HUDEP-2 (cell line): ENCODE results near the gene NBPF8.
A peak's percentile ranks its signal among the peaks of the same experiment; 100 is the strongest.
"Not testable (repeated sequence)": the region's sequence is repeated elsewhere in the genome, so short reads cannot be mapped to it uniquely, and the experiment has no call there.

Experiments used
- DNase-seq, 76 experiments: peaks; one replicate each; lab custom pipeline; 2025; ENCODE audit not compliant: unreplicated experiment in 76 of 76; lab: John Stamatoyannopoulos, UW

The NBPF8 gene, protein sequence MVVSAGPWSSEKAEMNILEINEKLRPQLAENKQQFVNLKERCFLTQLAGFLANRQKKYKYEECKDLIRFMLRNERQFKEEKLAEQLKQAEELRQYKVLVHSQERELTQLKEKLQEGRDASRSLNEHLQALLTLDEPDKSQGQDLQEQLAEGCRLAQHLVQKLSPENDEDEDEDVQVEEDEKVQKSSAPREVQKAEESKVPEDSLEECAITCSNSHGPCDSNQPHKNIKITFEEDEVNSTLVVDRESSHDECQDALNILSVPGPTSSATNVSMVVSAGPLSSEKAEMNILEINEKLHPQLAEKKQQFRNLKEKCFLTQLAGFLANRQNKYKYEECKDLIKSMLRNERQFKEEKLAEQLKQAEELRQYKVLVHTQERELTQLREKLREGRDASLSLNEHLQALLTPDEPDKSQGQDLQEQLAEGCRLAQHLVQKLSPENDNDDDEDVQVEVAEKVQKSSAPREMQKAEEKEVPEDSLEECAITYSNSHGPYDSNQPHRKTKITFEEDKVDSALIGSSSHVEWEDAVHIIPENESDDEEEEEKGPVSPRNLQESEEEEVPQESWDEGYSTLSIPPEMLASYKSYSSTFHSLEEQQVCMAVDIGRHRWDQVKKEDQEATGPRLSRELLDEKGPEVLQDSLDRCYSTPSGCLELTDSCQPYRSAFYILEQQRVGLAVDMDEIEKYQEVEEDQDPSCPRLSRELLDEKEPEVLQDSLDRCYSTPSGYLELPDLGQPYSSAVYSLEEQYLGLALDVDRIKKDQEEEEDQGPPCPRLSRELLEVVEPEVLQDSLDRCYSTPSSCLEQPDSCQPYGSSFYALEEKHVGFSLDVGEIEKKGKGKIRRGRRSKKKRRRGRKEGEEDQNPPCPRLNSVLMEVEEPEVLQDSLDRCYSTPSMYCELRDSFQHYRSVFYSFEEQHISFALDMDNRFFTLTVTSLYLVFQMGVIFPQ

DNA sequence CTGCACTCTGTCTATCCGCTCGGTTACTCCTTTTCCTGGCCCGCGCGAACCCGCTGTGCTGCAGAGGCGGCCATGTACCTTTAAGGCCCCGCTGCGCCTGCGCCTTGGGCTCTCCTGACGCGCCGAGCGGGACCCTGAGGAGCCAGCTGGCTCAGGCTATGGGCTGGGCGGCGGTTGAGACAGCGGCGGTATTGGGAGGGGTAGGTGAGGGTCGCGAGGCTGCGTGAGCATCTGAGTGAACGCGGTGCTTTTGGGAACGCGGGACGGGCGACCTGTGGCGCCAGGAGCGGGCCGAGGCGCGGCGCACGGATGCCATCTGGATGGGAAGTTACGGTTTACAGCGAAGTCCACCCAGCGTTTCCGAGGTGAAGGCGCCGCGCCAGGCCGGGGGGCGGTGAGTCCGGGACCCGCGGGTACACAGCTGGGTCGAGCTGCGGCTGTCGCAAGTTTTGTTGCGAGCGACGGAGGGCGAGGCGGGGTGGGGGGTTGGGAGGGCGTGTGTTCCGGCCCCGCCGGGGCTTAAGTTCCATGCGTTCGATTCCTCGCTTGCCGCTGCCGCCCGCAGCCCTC is at the start of gene NBPF8:
TSS of gene NBPF8 (plus strand) at position 125 of the 570 bp plus-strand sequence. CDS start 21,488 bp downstream, outside the sequence.
- peak in 33 of 76 experiments; percentile 1 to 52 (median 31) for DNase-seq

DNA sequence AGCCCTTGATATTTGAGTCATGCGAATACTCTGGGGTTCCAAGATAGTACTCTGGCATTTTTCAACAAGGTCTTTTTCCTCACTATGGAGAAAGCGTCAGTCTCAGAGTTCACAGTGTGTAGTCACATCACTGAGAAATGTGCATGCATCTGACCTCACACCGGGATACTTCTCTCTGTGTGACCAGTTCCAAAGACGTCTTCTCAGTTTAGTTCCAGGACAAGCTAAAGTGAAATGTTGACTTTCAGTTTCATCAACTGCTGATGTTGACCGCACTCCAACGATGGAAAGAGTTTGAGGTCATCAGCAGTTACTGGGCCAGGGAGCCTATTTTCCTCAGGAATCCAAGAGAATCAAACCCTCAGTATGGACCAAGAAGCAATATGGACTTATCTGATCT is 47.1 kb upstream of the NBPF8 start:
- not testable (repeated sequence) for DNase-seq

GRCh38 chr1:120386651-120387050 is 28.2 kb upstream of the NBPF8 start:
- DNase-seq = not testable (repeated sequence)

- peak in 41 of 76 experiments; percentile 1 to 63 (median 12) for DNase-seq
Measured at GRCh38 chr1:120388597-120389126, 26.2 kb upstream of the NBPF8 start.

DNA sequence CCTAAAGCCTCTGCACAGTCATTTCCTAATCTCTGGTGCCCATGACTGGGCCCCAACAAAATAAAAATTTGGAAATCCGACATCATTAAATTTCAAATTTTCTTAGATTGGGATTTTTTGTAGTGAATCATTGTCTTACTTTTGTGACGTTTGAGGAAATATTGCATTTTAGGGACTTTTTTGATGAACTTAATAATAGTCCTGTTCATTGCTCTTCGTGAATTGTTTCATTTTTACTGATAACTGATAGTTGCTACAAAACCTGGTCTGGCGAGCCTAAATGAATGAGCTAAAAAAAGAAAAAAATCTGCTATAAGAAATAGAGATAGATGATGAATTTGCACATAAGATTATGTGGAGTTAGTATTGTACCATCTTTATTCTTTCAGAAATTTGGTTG is 23.5 kb upstream of the NBPF8 start:
- DNase-seq = not testable (repeated sequence)

GRCh38 chr1:120393316-120394232 is 21.3 kb upstream of the NBPF8 start:
- not testable (repeated sequence) for DNase-seq

DNA sequence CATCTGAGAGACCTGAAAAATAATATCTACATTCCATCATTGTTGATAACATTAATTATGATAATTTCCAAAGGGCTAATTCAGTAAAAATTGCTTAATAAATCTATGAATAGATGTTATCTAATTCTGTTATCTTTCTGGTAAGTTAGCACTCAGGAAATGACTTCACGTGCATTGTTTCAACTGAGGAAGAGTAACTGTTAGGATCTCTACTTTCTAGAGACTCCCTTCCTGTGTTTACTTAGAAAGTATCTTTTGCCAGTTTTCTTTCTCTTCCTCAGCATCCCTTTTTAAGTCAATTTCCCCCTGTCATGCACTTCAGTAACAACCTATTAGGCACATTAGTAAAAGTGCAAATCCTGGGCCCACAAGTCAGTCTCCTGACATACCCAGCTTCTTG is 9.5 kb upstream of the NBPF8 start:
- not testable (repeated sequence) for DNase-seq

DNA sequence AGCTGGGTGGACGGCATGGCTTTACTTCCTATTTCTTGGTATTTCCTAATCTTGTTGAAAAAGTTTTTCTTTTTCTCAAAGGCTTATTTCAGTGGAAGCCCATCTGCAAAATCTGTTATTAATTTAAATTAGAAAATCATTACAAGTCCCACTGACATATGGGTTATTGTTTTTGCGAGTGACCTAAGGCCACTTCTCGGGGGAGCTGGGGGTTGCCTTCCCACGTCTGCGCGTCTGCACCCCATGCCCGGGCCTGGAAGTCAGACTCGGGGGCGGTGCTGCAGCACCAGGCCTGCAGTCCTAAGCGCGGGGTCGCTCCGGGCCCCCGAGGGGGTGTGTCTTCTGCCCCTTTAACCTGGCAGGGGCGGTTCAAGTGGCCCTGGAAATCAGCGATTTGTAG is 384 bp upstream of the NBPF8 start:
- DNase-seq = not testable (repeated sequence)

- peak in 14 of 76 experiments; percentile 1 to 33 (median 8) for DNase-seq
Measured at GRCh38 chr1:120415492-120415961, 692 bp downstream of the NBPF8 start.

DNA sequence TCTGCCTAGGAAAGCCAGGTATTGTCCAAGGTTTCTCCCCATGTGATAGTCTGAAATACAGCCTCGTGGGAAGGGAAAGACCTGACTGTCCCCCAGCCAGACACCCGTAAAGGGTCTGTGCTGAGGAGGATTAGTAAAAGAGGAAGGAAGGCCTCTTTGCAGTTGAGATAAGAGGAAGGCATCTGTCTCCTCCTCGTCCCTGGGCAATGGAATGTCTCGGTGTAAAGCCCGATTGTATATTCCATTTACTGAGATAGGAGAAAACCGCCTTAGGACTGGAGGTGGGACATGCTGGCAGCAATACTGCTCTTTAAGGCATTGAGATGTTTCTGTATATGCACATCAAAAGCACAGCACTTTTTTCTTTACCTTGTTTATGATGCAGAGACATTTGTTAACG is 10.2 kb downstream of the NBPF8 start:
- peak in 1 of 76 experiments; percentile 0 for DNase-seq

DNA sequence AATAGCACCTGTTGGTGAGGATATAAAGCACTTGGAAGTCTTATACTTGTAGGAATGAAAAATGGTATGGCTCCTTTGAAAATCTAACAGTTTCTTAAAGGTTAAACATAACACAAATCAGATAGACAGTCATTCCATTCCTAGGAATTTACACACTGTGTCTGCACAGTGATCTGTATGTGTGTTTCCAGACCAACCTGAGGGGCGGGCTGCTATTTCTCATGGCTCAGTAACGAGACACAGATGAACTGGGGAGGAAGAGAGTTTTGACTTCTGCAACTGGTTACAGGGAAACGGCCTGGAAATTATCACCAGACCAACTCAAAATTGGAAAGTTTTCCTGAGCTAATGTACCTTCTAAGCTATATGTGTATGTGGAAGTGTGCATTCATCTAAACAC is 16.8 kb downstream of the NBPF8 start:
- DNase-seq = not testable (repeated sequence)

DNA sequence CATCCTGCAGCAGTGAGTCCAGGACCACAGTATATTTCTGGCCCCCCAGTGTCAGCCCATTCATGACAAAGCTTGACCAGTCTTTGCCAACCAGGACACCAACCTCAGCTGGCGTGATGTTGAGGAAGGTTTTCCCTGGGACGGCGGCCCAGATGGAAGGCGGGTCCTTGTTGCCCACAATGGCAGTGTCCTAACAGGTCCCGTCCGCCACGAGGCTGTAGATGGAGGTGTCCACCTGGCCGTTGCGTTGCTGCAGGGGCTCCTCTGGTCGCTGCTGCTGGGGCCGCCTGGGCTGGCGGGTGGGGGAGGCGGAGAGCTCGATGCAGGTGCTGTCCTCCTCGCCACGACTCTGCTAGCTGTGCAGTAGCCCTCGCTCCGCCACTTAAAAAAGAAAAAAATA is 19.0 kb downstream of the NBPF8 start:
- DNase-seq = not testable (repeated sequence)

GRCh38 chr1:120449124-120449523 is 34.3 kb downstream of the NBPF8 start:
- DNase-seq = not testable (repeated sequence)
